GM12878 (cell line): ENCODE measurements around the gene SLC31A2. TPM values are rescaled to one million over a fixed set of nuclear protein-coding genes. Genes with fewer than 3 reads are reported as not detected.

Experiments used
- ATAC-seq: fragments of 200-7000 bp; cut with Tn5 transposase; 3 replicates; pipeline ENCODE4 v1.9.1; 2020; ENCODE audit warnings: mild to moderate bottlenecking, moderate library complexity
- BruUV-seq: library from RNA; stranded (reverse); fragments of 400-500 nt; replicated peaks from 2 replicates; lab custom pipeline; 2021; lab: Mats Ljungman, UMichigan
- CTCF ChIA-PET: fragments of 300-600 bp; sonication (Branson Sonifier 250); formaldehyde crosslinking; extraction: SDS; loops from one replicate; lab custom pipeline; 2021; ENCODE audit warnings: inconsistent platforms; lab: Yijun Ruan, JAX
- POLR2A ChIA-PET: fragments of 350-600 bp; formaldehyde crosslinking; extraction: SDS; loops from one replicate; lab custom pipeline; 2021; ENCODE audit warnings: inconsistent platforms; lab: Charles Lee
- RAD21 ChIA-PET: fragments of 300-600 bp; sonication (Branson Sonifier 250); formaldehyde crosslinking; loops from one replicate; lab custom pipeline; 2023; ENCODE audit warnings: antibody characterized with exemption; ENCODE audit not compliant: unreplicated experiment; lab: Charles Lee
- SMC1A ChIA-PET: fragments of 300-600 bp; sonication (Branson Sonifier 250); formaldehyde crosslinking; loops from one replicate; lab custom pipeline; 2023; ENCODE audit not compliant: unreplicated experiment, uncharacterized antibody; lab: Charles Lee
- DNase-seq: peaks from one replicate; pipeline ENCODE4 v3.0.0-alpha.2; 2011; ENCODE audit warnings: low read depth, low spot score
- FAIRE-seq: peaks from 3 replicates; lab custom pipeline; 2011; peaks lifted over from hg19 to GRCh38; lab: Jason Lieb, UNC
- H2AFZ ChIP-seq: 2 replicates; pipeline ENCODE4 v1.6.0; 2011; ENCODE audit warnings: low read depth, low read length, control low read depth; ENCODE audit not compliant: control insufficient read depth
- H3K27ac ChIP-seq: 2 replicates; pipeline ENCODE4 v1.5.1; 2011; ENCODE audit warnings: control low read depth; ENCODE audit not compliant: control insufficient read depth, insufficient read depth
- H3K27me3 ChIP-seq, 2 experiments: replicated peaks in 1 of 2; 2 replicates each; pipeline versions ENCODE4 v1.6.0 to v1.6.1; 2011; ENCODE audit warnings: low read length in 1 of 2; ENCODE audit not compliant: control insufficient read depth in 2 of 2, insufficient read depth in 2 of 2
- H3K36me3 ChIP-seq, 2 experiments: 2 replicates each; pipeline ENCODE4 v1.5.1; 2011; ENCODE audit warnings: low read length in 1 of 2; ENCODE audit not compliant: control insufficient read depth in 2 of 2, insufficient read depth in 2 of 2
- H3K4me1 ChIP-seq: 2 replicates; pipeline ENCODE4 v1.6.1; 2011; ENCODE audit warnings: mild to moderate bottlenecking, low read length, moderate library complexity, mixed read lengths; ENCODE audit not compliant: control insufficient read depth, insufficient read depth
- H3K4me2 ChIP-seq: 2 replicates; pipeline ENCODE4 v1.6.0; 2011; ENCODE audit warnings: control low read depth; ENCODE audit not compliant: control insufficient read depth, insufficient read depth
- H3K4me3 ChIP-seq: fragments of 200-600 bp; sonication (generic); 2 replicates; pipeline ENCODE4 v1.5.1; 2016
- H3K79me2 ChIP-seq: 2 replicates; pipeline ENCODE4 v1.6.0; 2011; ENCODE audit warnings: low read length; ENCODE audit not compliant: control insufficient read depth, insufficient read depth
- H3K9ac ChIP-seq: 2 replicates; pipeline ENCODE4 v1.8.0; 2011; ENCODE audit warnings: low read length, control low read depth, mixed read lengths; ENCODE audit not compliant: control insufficient read depth, insufficient read depth
- H3K9me3 ChIP-seq: replicated peaks from 3 replicates; pipeline ENCODE4 v1.5.1; 2011; ENCODE audit warnings: mild to moderate bottlenecking, low read length; ENCODE audit not compliant: control insufficient read depth, insufficient read depth
- H4K20me1 ChIP-seq: 2 replicates; pipeline ENCODE4 v1.6.0; 2011; ENCODE audit not compliant: control insufficient read depth, insufficient read depth
- EED ChIP-seq: sonication (generic); IDR thresholded peaks from 2 replicates; pipeline ENCODE4 v1.6.1; 2016; ENCODE audit warnings: antibody characterized with exemption, low read depth
- EZH2 ChIP-seq: IDR thresholded peaks from 2 replicates; pipeline ENCODE4 v1.6.1; 2012; ENCODE audit warnings: low read depth, mild to moderate bottlenecking, control low read depth, inconsistent platforms, low read length, borderline replicate concordance; ENCODE audit not compliant: control insufficient read depth
- PBX3 ChIP-seq: IDR thresholded peaks from 2 replicates; pipeline ENCODE4 v1.6.1; 2011; ENCODE audit warnings: mild to moderate bottlenecking, low read depth, low read length, moderate library complexity; ENCODE audit not compliant: insufficient replicate concordance
- RAD21 ChIP-seq: IDR thresholded peaks from 2 replicates; pipeline ENCODE4 v1.6.1; 2011; ENCODE audit warnings: mild to moderate bottlenecking, low read depth, low read length, moderate library complexity; ENCODE audit not compliant: insufficient read depth
- SMC3 ChIP-seq: IDR thresholded peaks from 2 replicates; pipeline ENCODE4 v1.6.1; 2011; ENCODE audit warnings: low read length, improper control_type of control experiment, borderline replicate concordance
- ZBED1 ChIP-seq: IDR thresholded peaks from 2 replicates; pipeline ENCODE4 v1.6.1; 2016; ENCODE audit warnings: borderline replicate concordance
- WGBS: methylation state at CpG from one replicate; pipeline ENCODE4 v1.1.6; 2016; ENCODE audit warnings: low lambda C conversion rate; ENCODE audit not compliant: insufficient replicate concordance, insufficient coverage; ENCODE audit errors: missing lambda C conversion rate; 5-methylcytosine and 5-hydroxymethylcytosine counted together
- in situ Hi-C: fragments of 300-500 bp; cut with MboI; formaldehyde crosslinking; loops from 9 replicates; pipeline ENCODE4 v1.14.3; 2018; ENCODE audit warnings: mixed read lengths
- intact Hi-C: fragments of 100-400 bp; cut with micrococcal nuclease; formaldehyde crosslinking; loops from one replicate; pipeline ENCODE4 v1.14.2; 2022; ENCODE audit not compliant: unreplicated experiment
- polyA plus RNA-seq, 11 experiments: library from polyadenylated mRNA; depleted of rRNA in 4 of 11; unstranded in 6 of 11; stranded (reverse) in 5 of 11; fragments of >200 nt; fragmentation: Nextera tagmentation in 4 of 11; fragmentation: Illumina TruSeq in 1 of 11; extraction: Ambion mirVana in 4 of 11; extraction: Trizol in 1 of 11; gene quantifications; 1 replicate in 1 of 11; 2 replicates in 10 of 11; pipeline versions ENCODE4 v1.2.1 to v1.2.3, GENCODE V29; 2011 to 2016; ENCODE audit warnings: inconsistent platforms in 2 of 11, missing spikeins in 2 of 11, low read depth in 1 of 11
- total RNA-seq, 4 experiments: library from RNA; depleted of rRNA in 3 of 4; stranded (reverse); fragments of >200 nt in 3 of 4; fragmentation: Illumina TruSeq in 1 of 4; extraction: Trizol in 1 of 4; gene quantifications; 2 replicates each; pipeline versions ENCODE4 v1.2.1 to v1.2.3, GENCODE V29; 2013 to 2021

The SLC31A2 gene
- total and polyA plus RNA-seq, 10 of the 15 experiments (the other 5 are each of a cell fraction or from before 2014, with no cell fraction given) = 0.09 to 1.9 (median 0.93) TPM

- CTCF ChIA-PET = interaction anchor here (0.9 to 3.6 kb wide), 6 partner anchors 8 to 506 kb away, joined by 3 to 16 read pairs (median 4); partner anchors contain the start of genes CDC26 and PRPF4
- peak overlapping the region; percentile 64 for H3K4me2 ChIP-seq
- intact Hi-C loops = no loop called here
- SMC1A ChIA-PET = interaction anchor here (0.5 to 2.3 kb wide), 4 partner anchors 68 to 894 kb away, joined by 3 to 8 read pairs (median 4); no protein-coding TSS in a partner anchor
- TF ChIP-seq PBX3 = peak; percentile 39
- no peak for TF ChIP-seq SMC3
- no peak for TF ChIP-seq EED
- TF ChIP-seq RAD21 = no peak
- TF ChIP-seq ZBED1 = no peak
- TF ChIP-seq EZH2 = no peak
- DNase-seq (no peak), ATAC-seq (no peak), FAIRE-seq (no peak)
- H3K79me2 ChIP-seq = no peaks in the 10 kb centered on the region
- POLR2A ChIA-PET = interaction anchor here (0.5 to 1.7 kb wide), 2 partner anchors 69 to 615 kb away, joined by 3 to 5 read pairs; partner anchors contain the start of genes FKBP15 and SLC31A1
- no peaks in the 10 kb centered on the region; the same call in 1 of the 2 replicates for H4K20me1 ChIP-seq
- no peaks in the 10 kb centered on the region for H3K9me3 ChIP-seq
- H3K4me3 ChIP-seq = peak overlapping the region; percentile 67; the same call in 1 of the 2 replicates
- H3K4me1 ChIP-seq = no peaks in the 10 kb centered on the region
- TSS peak; percentile 50 for BruUV-seq
- in situ Hi-C loops = no loop called here
- RAD21 ChIA-PET = interaction anchor here (1.4 kb wide), 2 partner anchors 28 to 29 kb away, joined by 3 to 4 read pairs; no protein-coding TSS in a partner anchor
- 81% methylated on average over 11 of the region's 11 CpGs for WGBS
- H3K27ac ChIP-seq = no peak overlapping the region
- H2AFZ ChIP-seq = peak overlapping the region; percentile 85
- no peaks in the 10 kb centered on the region for H3K27me3 ChIP-seq
- H3K9ac ChIP-seq = no peak overlapping the region
- H3K36me3 ChIP-seq = no peaks in the 10 kb centered on the region
These were observed 1.2 kb downstream of the SLC31A2 start for GRCh38 chr9:113151696-113152630.
